HG02870 (cell line): ENCODE results near the gene NXNL2.

Experiments
- ATAC-seq: cut with Tn5 transposase; IDR thresholded peaks from one replicate; pipeline ENCODE4 v1.9.1; 2021; ENCODE audit warnings: mild to moderate bottlenecking, moderate library complexity; ENCODE audit not compliant: unreplicated experiment

NXNL2 gene

GRCh38 chr9:88578121-88579049 lies 43.4 kb downstream of the NXNL2 start:
- ATAC-seq, result peak; percentile 78

GRCh38 chr9:88579050-88579715 lies 44.2 kb downstream of the NXNL2 start:
- ATAC-seq, result no peak

GRCh38 chr9:88580961-88581360 lies 46.0 kb downstream of the NXNL2 start:
- ATAC-seq, result no peak

- no peak for ATAC-seq
Measured at GRCh38 chr9:88583901-88584596, 49.1 kb downstream of the NXNL2 start.

- no peak for ATAC-seq
Measured at GRCh38 chr9:88585426-88585825, 50.4 kb downstream of the NXNL2 start.

- no peak for ATAC-seq
Measured at GRCh38 chr9:88586452-88586851, 51.5 kb downstream of the NXNL2 start.

GRCh38 chr9:88587182-88587581 lies 52.2 kb downstream of the NXNL2 start:
- no peak for ATAC-seq

GRCh38 chr9:88587885-88588649 lies 53.1 kb downstream of the NXNL2 start:
- no peak for ATAC-seq

- ATAC-seq, result no peak
Measured at GRCh38 chr9:88589656-88590055, 54.7 kb downstream of the NXNL2 start.

- ATAC-seq, result no peak
Measured at GRCh38 chr9:88590558-88591146, 55.7 kb downstream of the NXNL2 start.

GRCh38 chr9:88593537-88594185 lies 58.7 kb downstream of the NXNL2 start:
- ATAC-seq, result peak; percentile 87
